Fibroblast of lung (primary cell): ENCODE measurements around the gene ALDH1L2.

Source experiments
- CTCF ChIP-seq, 2 donors: IDR thresholded peaks in 1 of 2; conservative IDR thresholded peaks in 1 of 2; 1 replicate in 1 of 2; 2 replicates in 1 of 2; pipeline ENCODE4 v1.5.1; 2011 to 2012; ENCODE audit warnings: low read length in 2 of 2, control low read depth in 1 of 2, inconsistent platforms in 1 of 2, low read depth in 1 of 2, mild to moderate bottlenecking in 1 of 2
- EZH2 ChIP-seq: IDR thresholded peaks from 2 replicates; pipeline ENCODE4 v1.5.1; 2012; ENCODE audit warnings: low read length, control low read depth, mild to moderate bottlenecking; ENCODE audit errors: missing control alignments

- no peak for TF ChIP-seq CTCF (conservative IDR thresholded peaks at IDR 0.05 in 1 of 2, IDR thresholded peaks at IDR 0.05 in 1 of 2; ENCODE audit: low read depth in 1 of 2, low read length in 2 of 2)
- no peak for TF ChIP-seq EZH2
Measured at GRCh38 chr12:105025890-105026289, 58.4 kb downstream of the ALDH1L2 start.
